Activated CD8-positive, alpha-beta memory T cell treated with anti-CD3 and anti-CD28 coated beads, Interleukin-2, amount 10 ng/mL, durations not matched to agents 7 days and 5 days (primary cell): ENCODE results near the gene TSNAXIP1. TPM values are rescaled to one million over a fixed set of nuclear protein-coding genes. Genes with fewer than 3 reads are reported as not detected.

ENCODE experiments used
- ATAC-seq: fragments of 150-1000 bp; cut with Tn5 transposase; one replicate; pipeline ENCODE4 v1.10.0; 2021; ENCODE audit warnings: moderate library complexity
- CTCF ChIA-PET: fragments of 350-600 bp; sonication (Branson Sonifier 250); formaldehyde crosslinking; loops from one replicate; lab custom pipeline; 2021; ENCODE audit warnings: antibody characterized with exemption; lab: Charles Lee
- DNase-seq: peaks from one replicate; pipeline ENCODE4 v3.0.0-alpha.2; 2020
- H3K27ac Mint-ChIP-seq: one replicate; pipeline ENCODE4 v1.8.0; 2021; ENCODE audit warnings: mild to moderate bottlenecking, mixed read lengths
- H3K27me3 Mint-ChIP-seq: one replicate; pipeline ENCODE4 v1.8.0; 2021; ENCODE audit warnings: mixed read lengths
- H3K36me3 Mint-ChIP-seq: one replicate; pipeline ENCODE4 v1.8.0; 2021; ENCODE audit warnings: mild to moderate bottlenecking, mixed read lengths
- H3K4me1 Mint-ChIP-seq: one replicate; pipeline ENCODE4 v1.8.0; 2021; ENCODE audit warnings: mixed read lengths
- H3K4me3 Mint-ChIP-seq: one replicate; pipeline ENCODE4 v1.8.0; 2021; ENCODE audit warnings: mild to moderate bottlenecking, moderate library complexity, mixed read lengths
- H3K9me3 Mint-ChIP-seq: one replicate; pipeline ENCODE4 v1.8.0; 2022; ENCODE audit warnings: low read depth, mixed read lengths
- total RNA-seq, 2 experiments: library from RNA; stranded (reverse); gene quantifications; one replicate each; pipeline ENCODE4 v1.2.3, GENCODE V29; 2021

Gene TSNAXIP1
- under 1 TPM; 0.12 to 0.45 TPM for total RNA-seq

- H3K4me1 Mint-ChIP-seq: peaks cover 44% of the 10 kb centered on the region
- H3K4me3 Mint-ChIP-seq: peak within 1 kb of the TSS; percentile 92
- H3K27me3 Mint-ChIP-seq: peaks cover under 1% of the 10 kb centered on the region
- CTCF ChIA-PET: interaction anchor here (0.6 to 3.1 kb wide), 14 partner anchors 10 to 285 kb away, joined by 3 to 60 read pairs (median 4); partner anchors contain the start of gene NUTF2
- DNase-seq (peak; percentile 99), ATAC-seq (peak; percentile 95)
- H3K9me3 Mint-ChIP-seq: no peaks in the 10 kb centered on the region
- peak within 1 kb of the TSS; percentile 89 for H3K27ac Mint-ChIP-seq
- H3K36me3 Mint-ChIP-seq: peaks cover 27% of the 10 kb centered on the region
Observed at GRCh38 chr16:67806428-67807147, at the start of gene TSNAXIP1, which contains the start of gene RANBP10. TSS of gene TSNAXIP1 (plus strand) at chr16:67806889. CDS start at chr16:67807150, 261 bp downstream. TSS of gene RANBP10 (minus strand) at chr16:67806560. CDS start at chr16:67806536, 24 bp downstream.

GRCh38 chr16:67758006-67758405, 48.7 kb upstream of the TSNAXIP1 start:
- ATAC-seq: no peak
- Mint-ChIP-seq H3K36me3 (no peaks in the 10 kb centered on the region), H3K27me3 (no peaks in the 10 kb centered on the region), H3K4me3 (no peak overlapping the region), H3K27ac (no peak overlapping the region), H3K4me1 (peaks cover 13% of the 10 kb centered on the region), H3K9me3 (no peaks in the 10 kb centered on the region)
- DNase-seq: no peak
- CTCF ChIA-PET: interaction anchor here (1.3 kb wide), 1 partner anchor 59 kb away, joined by 3 read pairs; no protein-coding TSS in a partner anchor

- H3K4me1 Mint-ChIP-seq: peaks cover 13% of the 10 kb centered on the region
- no peak for ATAC-seq
- no peaks in the 10 kb centered on the region for H3K27me3 Mint-ChIP-seq
- no peak for DNase-seq
- H3K27ac Mint-ChIP-seq: no peak overlapping the region
- H3K4me3 Mint-ChIP-seq: no peak overlapping the region
- CTCF ChIA-PET: no interaction called here
- H3K9me3 Mint-ChIP-seq: no peaks in the 10 kb centered on the region
- peaks cover 2% of the 10 kb centered on the region for H3K36me3 Mint-ChIP-seq
Observed at GRCh38 chr16:67758966-67759365, 47.7 kb upstream of the TSNAXIP1 start.

- no peak for DNase-seq
- Mint-ChIP-seq H3K36me3 (peaks cover 2% of the 10 kb centered on the region), H3K9me3 (no peaks in the 10 kb centered on the region), H3K27ac (peak overlapping the region; percentile 2), H3K4me3 (no peak overlapping the region), H3K27me3 (no peaks in the 10 kb centered on the region), H3K4me1 (peaks cover 13% of the 10 kb centered on the region)
- CTCF ChIA-PET: interaction anchor here (1.0 kb wide), 1 partner anchor 56 kb away, joined by 4 read pairs; no protein-coding TSS in a partner anchor
- ATAC-seq: no peak
Observed at GRCh38 chr16:67760206-67760955, 46.3 kb upstream of the TSNAXIP1 start.

- no peak overlapping the region for H3K4me3 Mint-ChIP-seq
- CTCF ChIA-PET: interaction anchor here (1.0 kb wide), 1 partner anchor 56 kb away, joined by 4 read pairs; no protein-coding TSS in a partner anchor
- peaks cover 2% of the 10 kb centered on the region for H3K36me3 Mint-ChIP-seq
- ATAC-seq (no peak), DNase-seq (no peak)
- peaks cover 13% of the 10 kb centered on the region for H3K4me1 Mint-ChIP-seq
- H3K27me3 Mint-ChIP-seq: no peaks in the 10 kb centered on the region
- H3K9me3 Mint-ChIP-seq: no peaks in the 10 kb centered on the region
- H3K27ac Mint-ChIP-seq: peak overlapping the region; percentile 2
Observed at GRCh38 chr16:67760956-67761230, 45.8 kb upstream of the TSNAXIP1 start.

- H3K4me3 Mint-ChIP-seq: no peak overlapping the region
- CTCF ChIA-PET: interaction anchor here (1.2 kb wide), 1 partner anchor 55 kb away, joined by 4 read pairs; no protein-coding TSS in a partner anchor
- peaks cover 13% of the 10 kb centered on the region for H3K4me1 Mint-ChIP-seq
- DNase-seq (no peak), ATAC-seq (no peak)
- H3K27ac Mint-ChIP-seq: no peak overlapping the region
- no peaks in the 10 kb centered on the region for H3K9me3 Mint-ChIP-seq
- H3K36me3 Mint-ChIP-seq: peaks cover 3% of the 10 kb centered on the region
- H3K27me3 Mint-ChIP-seq: no peaks in the 10 kb centered on the region
Observed at GRCh38 chr16:67761924-67762323, 44.8 kb upstream of the TSNAXIP1 start.

GRCh38 chr16:67762385-67762784, 44.3 kb upstream of the TSNAXIP1 start:
- DNase-seq: no peak
- no peaks in the 10 kb centered on the region for H3K27me3 Mint-ChIP-seq
- no peak overlapping the region for H3K4me3 Mint-ChIP-seq
- peaks cover 13% of the 10 kb centered on the region for H3K4me1 Mint-ChIP-seq
- no peak for ATAC-seq
- no peaks in the 10 kb centered on the region for H3K9me3 Mint-ChIP-seq
- CTCF ChIA-PET: interaction anchor here (1.2 kb wide), 1 partner anchor 54 kb away, joined by 4 read pairs; no protein-coding TSS in a partner anchor
- H3K36me3 Mint-ChIP-seq: peaks cover 5% of the 10 kb centered on the region
- no peak overlapping the region for H3K27ac Mint-ChIP-seq

- peaks cover 5% of the 10 kb centered on the region for H3K36me3 Mint-ChIP-seq
- no peaks in the 10 kb centered on the region for H3K27me3 Mint-ChIP-seq
- DNase-seq (no peak), ATAC-seq (no peak)
- CTCF ChIA-PET: no interaction called here
- H3K9me3 Mint-ChIP-seq: no peaks in the 10 kb centered on the region
- no peak overlapping the region for H3K4me3 Mint-ChIP-seq
- H3K4me1 Mint-ChIP-seq: peaks cover 13% of the 10 kb centered on the region
- no peak overlapping the region for H3K27ac Mint-ChIP-seq
Observed at GRCh38 chr16:67763066-67763465, 43.6 kb upstream of the TSNAXIP1 start.

- H3K36me3 Mint-ChIP-seq: peaks cover 5% of the 10 kb centered on the region
- no peak overlapping the region for H3K4me3 Mint-ChIP-seq
- no peaks in the 10 kb centered on the region for H3K9me3 Mint-ChIP-seq
- CTCF ChIA-PET: interaction anchor here (1.0 kb wide), 1 partner anchor 52 kb away, joined by 3 read pairs; no protein-coding TSS in a partner anchor
- H3K27me3 Mint-ChIP-seq: no peaks in the 10 kb centered on the region
- no peak for ATAC-seq
- DNase-seq: no peak
- no peak overlapping the region for H3K27ac Mint-ChIP-seq
- H3K4me1 Mint-ChIP-seq: peaks cover 13% of the 10 kb centered on the region
Observed at GRCh38 chr16:67764158-67764667, 42.5 kb upstream of the TSNAXIP1 start.

- DNase-seq (no peak), ATAC-seq (no peak)
- Mint-ChIP-seq H3K4me1 (peaks cover 4% of the 10 kb centered on the region), H3K27ac (no peak overlapping the region), H3K27me3 (no peaks in the 10 kb centered on the region), H3K36me3 (peaks cover 11% of the 10 kb centered on the region), H3K4me3 (no peak overlapping the region), H3K9me3 (no peaks in the 10 kb centered on the region)
- CTCF ChIA-PET: interaction anchor here (1.3 to 1.6 kb wide), 2 partner anchors 23 to 51 kb away, joined by 3 to 4 read pairs; no protein-coding TSS in a partner anchor
Observed at GRCh38 chr16:67766291-67766690, 40.4 kb upstream of the TSNAXIP1 start.

GRCh38 chr16:67767953-67768352, 38.7 kb upstream of the TSNAXIP1 start:
- DNase-seq (no peak), ATAC-seq (no peak)
- Mint-ChIP-seq H3K4me1 (peaks cover under 1% of the 10 kb centered on the region), H3K36me3 (peaks cover 18% of the 10 kb centered on the region), H3K27ac (no peak overlapping the region), H3K27me3 (no peaks in the 10 kb centered on the region), H3K4me3 (no peak overlapping the region), H3K9me3 (no peaks in the 10 kb centered on the region)
- CTCF ChIA-PET: interaction anchor here (0.9 to 1.4 kb wide), 2 partner anchors 49 kb away, joined by 3 to 6 read pairs; partner anchors contain the start of gene GFOD2

GRCh38 chr16:67770346-67770991, 36.2 kb upstream of the TSNAXIP1 start:
- Mint-ChIP-seq H3K36me3 (peaks cover 21% of the 10 kb centered on the region), H3K4me3 (no peak overlapping the region), H3K9me3 (no peaks in the 10 kb centered on the region), H3K27ac (no peak overlapping the region), H3K4me1 (peaks cover 1% of the 10 kb centered on the region), H3K27me3 (no peaks in the 10 kb centered on the region)
- no peak for DNase-seq
- ATAC-seq: no peak
- CTCF ChIA-PET: interaction anchor here (0.8 kb wide), 1 partner anchor 26 kb away, joined by 3 read pairs; no protein-coding TSS in a partner anchor

- Mint-ChIP-seq H3K36me3 (peaks cover 21% of the 10 kb centered on the region), H3K27me3 (no peaks in the 10 kb centered on the region), H3K4me1 (peaks cover 3% of the 10 kb centered on the region), H3K9me3 (no peaks in the 10 kb centered on the region), H3K4me3 (no peak overlapping the region), H3K27ac (no peak overlapping the region)
- CTCF ChIA-PET: interaction anchor here (2.4 kb wide), 1 partner anchor 43 kb away, joined by 7 read pairs; no protein-coding TSS in a partner anchor
- ATAC-seq (no peak), DNase-seq (no peak)
Observed at GRCh38 chr16:67773099-67773498, 33.6 kb upstream of the TSNAXIP1 start.
